HG03571 (cell line): ENCODE data around the gene GREB1L.
"Not testable (repeated sequence)": the region's sequence is repeated elsewhere in the genome, so short reads cannot be mapped to it uniquely, and the experiment has no call there.

ENCODE experiments used
- ATAC-seq: cut with Tn5 transposase; IDR thresholded peaks from one replicate; pipeline ENCODE4 v1.9.1; 2021; ENCODE audit not compliant: unreplicated experiment

The GREB1L gene

GRCh38 chr18:21362831-21363230, 120.8 kb downstream of the GREB1L start:
- ATAC-seq: no peak

DNA sequence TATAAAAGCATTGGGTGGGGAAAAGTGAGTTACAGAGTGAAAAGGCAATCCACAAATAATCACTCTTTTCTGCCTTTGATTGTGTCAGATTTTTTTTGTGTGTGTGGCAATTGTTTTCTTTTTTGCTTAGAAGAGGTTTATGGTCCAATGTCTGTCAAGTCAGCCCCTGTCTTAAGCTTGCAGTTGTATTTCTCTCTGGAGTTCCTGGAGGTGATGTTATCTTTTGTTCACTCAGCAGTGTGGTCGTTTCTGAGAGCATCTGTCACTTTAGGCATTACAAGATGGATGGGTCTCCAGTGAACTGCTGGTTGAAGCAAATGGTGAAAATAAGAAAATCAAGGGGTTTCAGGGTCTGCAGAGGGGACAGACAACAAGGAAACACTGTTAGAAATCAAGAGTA, 121.3 kb downstream of the GREB1L start:
- ATAC-seq: no peak

- ATAC-seq: no peak
Measured at GRCh38 chr18:21364471-21364870, 122.4 kb downstream of the GREB1L start.

GRCh38 chr18:21366896-21367295, 124.9 kb downstream of the GREB1L start:
- ATAC-seq: no peak

- no peak for ATAC-seq
Measured at GRCh38 chr18:21369146-21369545, 127.1 kb downstream of the GREB1L start.

DNA sequence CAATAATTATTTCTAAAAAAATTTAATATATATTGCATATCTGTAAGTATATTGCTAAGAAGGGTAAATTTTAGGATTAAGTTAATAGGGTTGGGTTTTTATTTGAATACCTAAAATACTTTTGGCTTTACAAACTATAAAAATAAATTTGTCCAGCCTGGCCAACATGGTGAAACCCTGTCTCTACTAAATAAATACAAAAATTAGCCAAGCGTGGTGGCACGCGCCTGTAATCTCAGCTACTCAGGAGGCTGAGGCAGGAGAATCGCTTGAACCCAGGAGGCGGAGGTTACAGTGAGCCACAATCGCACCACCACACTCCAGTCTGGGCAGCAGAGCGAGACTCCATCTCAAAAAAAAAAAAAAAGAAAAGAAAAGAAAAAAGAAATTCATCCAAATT, 127.6 kb downstream of the GREB1L start:
- not testable (repeated sequence) for ATAC-seq

DNA sequence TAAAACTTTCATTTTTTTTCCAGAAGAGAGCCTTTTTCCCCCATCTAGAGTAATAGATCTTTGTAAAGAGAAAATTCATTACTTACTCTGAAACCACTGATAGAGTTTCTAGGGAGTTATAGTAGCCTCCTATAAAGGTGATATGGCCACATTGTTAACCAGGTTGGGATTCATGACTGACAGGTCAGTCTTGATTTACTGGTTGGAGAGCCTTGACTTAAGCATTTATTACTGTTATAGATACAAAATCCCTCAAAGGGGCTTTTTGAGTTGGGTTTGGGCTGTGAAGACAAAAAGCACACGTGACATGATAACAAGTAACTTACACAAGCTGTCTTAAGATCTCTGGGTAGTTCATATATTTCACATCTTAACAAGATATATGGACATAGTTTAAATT, 141.0 kb downstream of the GREB1L start:
- ATAC-seq: no peak

- no peak for ATAC-seq
Measured at GRCh38 chr18:21386523-21387240, 144.7 kb downstream of the GREB1L start.

DNA sequence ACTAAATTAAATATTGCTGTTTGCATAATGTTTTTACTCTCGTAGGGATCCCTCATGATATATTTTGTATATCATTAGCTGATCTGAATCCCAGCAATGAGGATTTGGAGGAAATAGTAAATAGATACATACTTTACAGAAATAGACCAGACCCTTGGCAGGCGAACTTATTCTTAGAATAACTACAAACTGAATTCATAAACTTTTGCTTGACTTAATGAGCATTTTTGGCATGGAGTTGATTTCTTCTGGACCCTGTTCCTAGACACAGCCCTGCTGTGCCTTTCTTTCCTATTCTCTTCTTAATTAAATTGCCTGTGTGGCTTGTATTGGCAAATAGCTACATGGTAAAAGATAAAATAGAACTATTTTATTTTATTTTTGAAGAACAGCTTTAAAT, 145.9 kb downstream of the GREB1L start:
- ATAC-seq: no peak

GRCh38 chr18:21389283-21389682, 147.3 kb downstream of the GREB1L start:
- ATAC-seq: no peak

DNA sequence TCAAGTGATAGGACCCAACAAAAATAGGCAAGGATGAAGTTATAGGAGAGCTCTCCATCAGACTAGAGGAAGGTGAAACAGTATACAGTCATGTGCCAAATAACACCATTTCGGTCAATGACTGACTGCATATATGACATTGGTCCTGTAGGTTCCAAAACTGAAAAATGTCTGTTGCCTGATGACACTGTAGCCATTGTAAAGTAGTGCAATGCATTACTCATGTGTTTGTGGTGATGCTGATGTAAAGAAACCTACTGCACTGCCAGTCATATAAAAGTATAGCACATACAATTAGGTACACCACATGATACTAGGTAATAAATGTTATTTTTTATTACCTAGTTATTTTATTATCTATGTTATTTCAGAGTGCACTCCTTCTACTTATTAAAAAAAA, 147.9 kb downstream of the GREB1L start:
- no peak for ATAC-seq

DNA sequence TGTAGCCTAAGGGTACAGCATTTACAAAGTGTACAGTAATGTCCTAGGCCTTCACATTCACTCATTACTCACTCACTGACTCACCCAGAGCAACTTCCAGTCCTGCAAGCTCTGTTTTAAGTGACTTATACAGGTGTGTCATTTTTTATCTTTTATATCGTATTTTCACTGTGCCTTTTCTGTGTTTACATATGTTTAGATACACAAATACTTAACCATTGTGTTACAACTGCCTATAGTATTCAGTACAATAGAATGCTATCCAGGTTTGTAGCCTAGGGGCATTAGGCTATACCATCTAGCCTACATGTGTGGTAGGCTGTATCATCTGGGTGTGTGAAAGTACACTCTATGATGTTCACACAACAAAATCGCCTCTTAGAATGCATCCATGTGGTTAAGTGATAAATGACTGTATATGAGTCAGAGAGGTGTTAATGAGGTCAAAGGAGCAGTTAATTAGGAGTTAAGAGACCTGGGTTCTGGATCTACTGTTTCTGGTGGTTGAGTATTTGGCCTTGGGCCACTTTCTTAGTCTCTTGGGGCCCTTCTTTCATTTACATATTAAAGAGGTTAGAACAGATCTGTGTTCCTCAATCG, 149.1 kb downstream of the GREB1L start:
- ATAC-seq: no peak

DNA sequence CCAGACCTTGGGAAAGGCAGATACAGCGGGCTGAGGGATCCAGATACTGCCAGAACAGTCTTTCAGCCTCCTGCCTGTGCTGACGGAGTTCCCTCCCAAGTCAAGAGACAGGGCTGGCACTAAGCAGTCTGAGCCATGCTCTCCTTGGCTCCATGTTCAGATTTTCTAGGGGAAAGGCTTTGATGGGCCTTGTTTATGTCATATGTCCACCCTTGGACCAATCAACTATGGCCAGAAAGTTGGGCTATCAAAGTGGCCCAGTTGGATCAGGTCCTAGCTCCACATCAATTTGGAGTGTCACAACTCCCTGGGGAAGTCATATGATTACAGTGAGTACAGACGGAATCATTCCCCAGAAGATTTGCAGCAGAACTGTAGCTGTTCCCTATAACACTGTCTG, 152.0 kb downstream of the GREB1L start:
- no peak for ATAC-seq

DNA sequence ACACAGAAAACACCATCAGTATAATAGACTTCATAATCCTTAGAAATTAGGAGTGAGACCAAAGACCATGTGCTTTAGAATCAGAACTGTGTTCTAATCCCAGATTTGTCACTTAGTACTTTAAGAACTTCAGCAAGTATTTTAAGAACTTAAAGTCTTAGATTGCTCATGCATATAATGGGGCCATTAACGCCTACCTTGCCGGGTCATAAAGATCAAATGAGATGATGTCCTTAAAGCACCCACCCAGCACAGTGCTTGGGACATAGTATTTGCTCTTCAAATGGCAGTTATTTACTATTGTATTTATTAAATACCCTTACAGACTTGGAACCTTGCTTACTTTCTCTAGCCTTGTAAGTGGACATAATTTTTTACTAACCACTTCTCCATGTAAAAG, 156.1 kb downstream of the GREB1L start:
- no peak for ATAC-seq

DNA sequence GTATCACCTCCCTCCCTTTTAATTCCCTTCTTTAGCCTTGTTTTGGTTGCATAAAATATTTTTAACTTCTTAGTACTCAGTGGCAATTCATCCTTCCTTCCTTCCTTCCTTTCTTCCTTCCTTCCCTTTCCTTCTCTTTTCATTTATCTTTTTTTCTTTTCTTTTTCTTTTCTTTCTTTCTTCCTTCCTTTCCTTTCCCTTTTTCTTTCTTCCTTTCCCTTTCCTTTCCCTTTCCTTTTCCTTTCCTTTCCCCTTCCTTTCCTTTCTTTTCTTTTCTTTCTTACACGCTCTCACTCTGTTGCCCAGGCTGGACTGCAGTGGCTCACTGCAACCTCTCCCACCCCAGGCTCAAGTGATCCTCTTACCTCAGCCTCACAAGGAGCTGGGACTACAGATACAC, 160.2 kb downstream of the GREB1L start:
- ATAC-seq: no peak

GRCh38 chr18:21404426-21404825, 162.4 kb downstream of the GREB1L start:
- no peak for ATAC-seq

DNA sequence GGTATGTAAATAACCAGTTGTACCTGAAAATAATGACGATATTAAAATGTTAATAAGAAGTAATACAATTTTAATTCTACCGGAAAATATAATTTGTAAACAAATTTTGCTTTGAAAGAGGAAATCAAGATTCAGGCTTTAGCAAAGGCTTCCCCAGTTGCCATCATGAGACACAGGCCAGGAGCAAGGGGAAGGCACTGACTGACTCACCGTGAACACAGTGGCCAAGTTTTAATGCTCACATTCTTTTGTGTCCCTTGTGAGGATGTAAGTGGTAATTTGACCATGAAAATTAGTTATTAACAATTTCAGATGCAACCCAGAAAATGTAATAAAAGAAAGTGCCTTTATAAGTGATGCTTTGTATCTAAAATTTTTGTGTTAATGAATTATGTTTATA, 164.1 kb downstream of the GREB1L start:
- ATAC-seq: no peak

- ATAC-seq: no peak
Measured at GRCh38 chr18:21408681-21409080, 166.6 kb downstream of the GREB1L start.

DNA sequence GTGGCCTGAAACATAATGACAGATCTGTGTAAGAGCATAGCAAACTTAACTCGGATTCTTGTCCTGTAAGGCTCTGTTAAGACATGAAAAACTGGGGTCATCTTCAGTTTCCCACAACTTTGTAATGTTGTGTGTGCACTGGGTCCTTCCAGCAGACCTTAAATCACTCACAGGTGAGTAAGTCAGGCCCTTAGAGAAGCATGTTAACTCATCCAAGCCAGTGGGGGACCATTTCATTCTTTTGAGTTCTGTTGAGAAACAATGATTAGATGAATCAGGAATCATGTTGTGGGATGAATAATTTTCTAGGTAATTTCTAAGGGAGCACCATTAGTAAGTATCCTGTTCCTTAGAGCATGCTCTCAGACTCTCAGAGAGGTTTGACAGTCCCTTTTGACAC, 191.4 kb downstream of the GREB1L start:
- no peak for ATAC-seq

GRCh38 chr18:21439431-21439846, 197.4 kb downstream of the GREB1L start:
- ATAC-seq: no peak

DNA sequence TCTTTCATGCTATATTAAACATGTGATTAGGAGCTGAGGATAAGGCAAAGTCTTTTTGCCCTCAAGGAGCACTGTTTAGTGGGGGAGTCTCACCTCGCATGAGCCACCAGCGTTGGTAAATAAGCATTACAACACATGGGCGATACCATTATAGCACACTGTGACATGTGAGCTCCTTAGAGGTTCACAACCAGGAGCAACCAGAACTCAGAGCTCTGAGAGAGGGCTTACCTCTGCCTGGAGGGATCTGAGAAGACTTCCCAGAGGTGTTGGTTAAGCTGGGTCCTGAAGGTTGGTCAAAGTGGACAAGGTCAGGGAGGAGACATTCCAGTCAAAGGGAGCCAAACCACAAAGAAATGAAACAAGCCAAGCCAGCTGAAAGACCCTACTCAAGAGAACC, 199.6 kb downstream of the GREB1L start:
- ATAC-seq: no peak

GRCh38 chr18:21443776-21444464, 201.9 kb downstream of the GREB1L start:
- no peak for ATAC-seq
